Cardiac fibroblast (primary cell): ENCODE results near the gene ACTRT2.

ENCODE experiments used
- DNase-seq, 2 donors: peaks; one replicate each; pipeline versions ENCODE4 v3.0.0 to v3.0.0-alpha.2; 2010; ENCODE audit warnings: low read depth in 2 of 2
- H3K4me3 ChIP-seq, 2 donors: replicated peaks in 1 of 2; 1 replicate in 1 of 2; 2 replicates in 1 of 2; pipeline ENCODE4 v1.5.1; 2011; ENCODE audit warnings: low read depth in 2 of 2, low read length in 2 of 2, mild to moderate bottlenecking in 2 of 2, moderate library complexity in 1 of 2
- TF ChIP-seq, protein P1 (sequence below): IDR thresholded peaks from one replicate; pipeline ENCODE4 v1.5.1; 2011; ENCODE audit warnings: low read depth, mild to moderate bottlenecking, low read length, inconsistent platforms

Gene ACTRT2

GRCh38 chr1:2975466-2976179 lies 45.6 kb upstream of the ACTRT2 start:
- no peak overlapping the region for H3K4me3 ChIP-seq
- TF ChIP-seq, protein P1, sequence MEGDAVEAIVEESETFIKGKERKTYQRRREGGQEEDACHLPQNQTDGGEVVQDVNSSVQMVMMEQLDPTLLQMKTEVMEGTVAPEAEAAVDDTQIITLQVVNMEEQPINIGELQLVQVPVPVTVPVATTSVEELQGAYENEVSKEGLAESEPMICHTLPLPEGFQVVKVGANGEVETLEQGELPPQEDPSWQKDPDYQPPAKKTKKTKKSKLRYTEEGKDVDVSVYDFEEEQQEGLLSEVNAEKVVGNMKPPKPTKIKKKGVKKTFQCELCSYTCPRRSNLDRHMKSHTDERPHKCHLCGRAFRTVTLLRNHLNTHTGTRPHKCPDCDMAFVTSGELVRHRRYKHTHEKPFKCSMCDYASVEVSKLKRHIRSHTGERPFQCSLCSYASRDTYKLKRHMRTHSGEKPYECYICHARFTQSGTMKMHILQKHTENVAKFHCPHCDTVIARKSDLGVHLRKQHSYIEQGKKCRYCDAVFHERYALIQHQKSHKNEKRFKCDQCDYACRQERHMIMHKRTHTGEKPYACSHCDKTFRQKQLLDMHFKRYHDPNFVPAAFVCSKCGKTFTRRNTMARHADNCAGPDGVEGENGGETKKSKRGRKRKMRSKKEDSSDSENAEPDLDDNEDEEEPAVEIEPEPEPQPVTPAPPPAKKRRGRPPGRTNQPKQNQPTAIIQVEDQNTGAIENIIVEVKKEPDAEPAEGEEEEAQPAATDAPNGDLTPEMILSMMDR: no peak
- DNase-seq: no peak

GRCh38 chr1:2976180-2976562 lies 45.1 kb upstream of the ACTRT2 start:
- DNase-seq: no peak
- no peak overlapping the region for H3K4me3 ChIP-seq
- TF ChIP-seq, protein P1: no peak

GRCh38 chr1:2977886-2978611 lies 43.2 kb upstream of the ACTRT2 start:
- H3K4me3 ChIP-seq: no peak overlapping the region
- TF ChIP-seq, protein P1: no peak
- no peak for DNase-seq

- no peak for DNase-seq
- no peak overlapping the region for H3K4me3 ChIP-seq
- TF ChIP-seq, protein P1: no peak
These were observed 42.5 kb upstream of the ACTRT2 start for GRCh38 chr1:2978691-2979190.

DNA sequence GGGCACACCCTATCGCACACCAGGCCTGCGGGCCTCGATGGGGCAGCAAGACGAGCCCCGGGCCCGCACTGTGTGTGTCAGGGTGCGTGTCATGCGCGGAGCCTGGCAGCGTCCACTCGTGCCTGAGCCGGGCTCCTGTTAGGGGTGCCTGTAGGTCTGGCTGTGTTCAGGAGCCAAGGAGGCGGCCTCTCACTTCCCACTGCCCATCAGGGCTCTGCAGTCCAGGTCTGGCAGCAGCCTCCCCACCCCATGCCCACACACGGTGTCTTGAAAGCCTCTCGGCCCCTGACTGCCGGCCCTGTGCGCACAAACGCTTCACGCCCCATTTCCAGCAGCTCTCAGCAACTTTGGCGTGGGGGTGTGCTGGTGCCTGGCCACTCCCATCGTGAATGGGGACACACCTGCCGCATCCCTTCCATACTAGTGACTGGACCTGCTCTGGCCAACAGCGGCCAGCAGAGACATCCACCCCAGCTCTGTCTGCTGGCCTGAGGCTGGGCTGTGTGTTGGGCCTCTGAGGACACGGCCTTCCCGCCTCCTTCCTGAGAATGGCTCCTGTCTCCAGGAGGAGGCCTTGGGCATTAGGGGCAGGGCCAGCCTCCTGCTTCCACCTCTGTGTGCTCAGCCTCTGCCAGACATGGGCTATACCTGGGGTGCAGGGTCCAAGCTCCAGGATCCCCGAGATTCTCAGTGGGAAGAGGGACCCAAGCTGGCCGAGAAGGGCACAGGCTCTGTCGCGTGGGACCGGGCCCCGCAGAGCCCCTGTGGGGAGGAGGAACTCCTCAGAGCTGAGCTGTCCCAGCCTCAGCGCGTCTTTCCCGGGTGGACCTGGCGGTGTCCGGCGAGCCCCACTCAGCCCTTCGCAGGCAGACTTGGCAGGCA lies 41.8 kb upstream of the ACTRT2 start:
- no peak overlapping the region for H3K4me3 ChIP-seq
- TF ChIP-seq, protein P1: no peak
- no peak for DNase-seq

DNA sequence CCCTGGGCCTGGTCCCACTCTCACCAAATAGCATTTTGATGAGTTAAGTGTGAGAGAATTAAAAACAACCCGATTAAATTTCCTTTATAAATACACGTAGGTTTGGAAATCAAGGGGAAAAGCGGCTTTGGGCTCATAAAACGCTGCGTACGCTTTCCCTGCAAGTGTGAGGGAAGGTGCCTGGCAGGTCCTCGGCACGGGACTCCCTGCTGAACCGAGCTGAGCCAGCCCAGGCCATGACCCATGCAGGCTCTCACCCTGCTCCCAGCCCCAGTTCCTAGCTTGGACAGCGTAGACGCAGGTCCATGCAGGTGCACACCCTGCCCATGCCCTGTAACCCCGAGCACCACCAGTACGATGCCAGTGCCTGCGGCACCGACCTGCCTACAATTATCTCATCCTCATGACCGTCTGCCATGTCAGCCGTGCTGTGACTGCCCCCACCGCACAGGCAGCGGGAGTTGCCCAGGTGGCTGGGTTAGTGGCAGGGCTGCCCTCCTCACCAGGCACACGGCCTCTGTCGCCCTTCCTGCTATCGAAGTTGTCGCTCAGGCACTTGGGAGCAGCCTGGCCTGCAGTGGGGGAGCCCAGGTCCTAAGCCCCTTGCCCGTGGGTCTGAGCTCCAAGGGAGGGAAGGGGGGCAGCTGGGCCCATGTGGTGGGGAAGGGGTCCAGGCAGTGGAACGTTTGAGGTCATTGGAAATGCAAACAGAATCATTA lies 41.0 kb upstream of the ACTRT2 start:
- H3K4me3 ChIP-seq: no peak overlapping the region
- TF ChIP-seq, protein P1: no peak
- no peak for DNase-seq
